ENCODE measurements around the gene UBALD2. TPM values are rescaled to one million over a fixed set of nuclear protein-coding genes. Genes with fewer than 3 reads are reported as not detected.

UBALD2 gene
- total and polyA plus RNA-seq, 2 of the 13 experiments (the other 11 are each of a cell fraction or from before 2014, with no cell fraction given), result 3.3 to 89.7 TPM

GRCh38 chr17:76239538-76240274 lies 25.4 kb upstream of the UBALD2 start (continued):
- TF ChIP-seq ZGPAT (CRISPR knock-in tag; IDR thresholded peaks at IDR 0.05) (peak; percentile 20; the same call in 1 of the 2 replicates), ZNF335 (CRISPR knock-in tag; IDR thresholded peaks at IDR 0.05) (no peak), SUZ12 (IDR thresholded peaks at IDR 0.05; ENCODE audit: low read depth, low read length) (no peak), MTF2 (CRISPR knock-in tag; IDR thresholded peaks at IDR 0.05; ENCODE audit: borderline replicate concordance) (peak; percentile 95; the same call in 1 of the 2 replicates), HOXA7 (CRISPR knock-in tag; IDR thresholded peaks at IDR 0.05) (no peak), TFE3 (CRISPR knock-in tag; IDR thresholded peaks at IDR 0.05) (no peak), SRSF4 (IDR thresholded peaks at IDR 0.05; ENCODE audit: low read depth, low read length, poor library complexity, severe bottlenecking) (no peak), BHLHE40 (IDR thresholded peaks at IDR 0.05; ENCODE audit: low read length) (no peak), DNMT1 (CRISPR knock-in tag; IDR thresholded peaks at IDR 0.05) (no peak), ZNF549 (CRISPR knock-in tag; IDR thresholded peaks at IDR 0.05) (no peak), ZBTB38 (CRISPR knock-in tag; IDR thresholded peaks at IDR 0.05) (peak; percentile 48; the same call in 1 of the 2 replicates), BRD4 (CRISPR knock-in tag; IDR thresholded peaks at IDR 0.05) (no peak), NKX3-1 (CRISPR knock-in tag; IDR thresholded peaks at IDR 0.05) (0 out of 2 replicates have a peak, but pooled peaks have one; percentile 37), ZSCAN22 (CRISPR knock-in tag; IDR thresholded peaks at IDR 0.05) (no peak), ZNF543 (CRISPR knock-in tag; IDR thresholded peaks at IDR 0.05) (no peak), ZSCAN30 (CRISPR knock-in tag; IDR thresholded peaks at IDR 0.05) (no peak), ZNF713 (CRISPR knock-in tag; IDR thresholded peaks at IDR 0.05) (no peak), SALL2 (CRISPR knock-in tag; IDR thresholded peaks at IDR 0.05) (no peak), SP1 (IDR thresholded peaks at IDR 0.05) (no peak), SP1 (CRISPR knock-in tag; IDR thresholded peaks at IDR 0.05) (no peak), ZNF780A (CRISPR knock-in tag; IDR thresholded peaks at IDR 0.05) (no peak)
- TF ChIP-seq, protein P1, sequence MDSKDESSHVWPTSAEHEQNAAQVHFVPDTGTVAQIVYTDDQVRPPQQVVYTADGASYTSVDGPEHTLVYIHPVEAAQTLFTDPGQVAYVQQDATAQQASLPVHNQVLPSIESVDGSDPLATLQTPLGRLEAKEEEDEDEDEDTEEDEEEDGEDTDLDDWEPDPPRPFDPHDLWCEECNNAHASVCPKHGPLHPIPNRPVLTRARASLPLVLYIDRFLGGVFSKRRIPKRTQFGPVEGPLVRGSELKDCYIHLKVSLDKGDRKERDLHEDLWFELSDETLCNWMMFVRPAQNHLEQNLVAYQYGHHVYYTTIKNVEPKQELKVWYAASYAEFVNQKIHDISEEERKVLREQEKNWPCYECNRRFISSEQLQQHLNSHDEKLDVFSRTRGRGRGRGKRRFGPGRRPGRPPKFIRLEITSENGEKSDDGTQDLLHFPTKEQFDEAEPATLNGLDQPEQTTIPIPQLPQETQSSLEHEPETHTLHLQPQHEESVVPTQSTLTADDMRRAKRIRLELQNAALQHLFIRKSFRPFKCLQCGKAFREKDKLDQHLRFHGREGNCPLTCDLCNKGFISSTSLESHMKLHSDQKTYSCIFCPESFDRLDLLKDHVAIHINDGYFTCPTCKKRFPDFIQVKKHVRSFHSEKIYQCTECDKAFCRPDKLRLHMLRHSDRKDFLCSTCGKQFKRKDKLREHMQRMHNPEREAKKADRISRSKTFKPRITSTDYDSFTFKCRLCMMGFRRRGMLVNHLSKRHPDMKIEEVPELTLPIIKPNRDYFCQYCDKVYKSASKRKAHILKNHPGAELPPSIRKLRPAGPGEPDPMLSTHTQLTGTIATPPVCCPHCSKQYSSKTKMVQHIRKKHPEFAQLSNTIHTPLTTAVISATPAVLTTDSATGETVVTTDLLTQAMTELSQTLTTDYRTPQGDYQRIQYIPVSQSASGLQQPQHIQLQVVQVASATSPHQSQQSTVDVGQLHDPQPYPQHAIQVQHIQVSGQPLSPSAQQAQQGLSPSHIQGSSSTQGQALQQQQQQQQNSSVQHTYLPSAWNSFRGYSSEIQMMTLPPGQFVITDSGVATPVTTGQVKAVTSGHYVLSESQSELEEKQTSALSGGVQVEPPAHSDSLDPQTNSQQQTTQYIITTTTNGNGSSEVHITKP (CRISPR knock-in tag; IDR thresholded peaks at IDR 0.05; ENCODE audit: low read depth), result no peak
- TF ChIP-seq, protein P2, sequence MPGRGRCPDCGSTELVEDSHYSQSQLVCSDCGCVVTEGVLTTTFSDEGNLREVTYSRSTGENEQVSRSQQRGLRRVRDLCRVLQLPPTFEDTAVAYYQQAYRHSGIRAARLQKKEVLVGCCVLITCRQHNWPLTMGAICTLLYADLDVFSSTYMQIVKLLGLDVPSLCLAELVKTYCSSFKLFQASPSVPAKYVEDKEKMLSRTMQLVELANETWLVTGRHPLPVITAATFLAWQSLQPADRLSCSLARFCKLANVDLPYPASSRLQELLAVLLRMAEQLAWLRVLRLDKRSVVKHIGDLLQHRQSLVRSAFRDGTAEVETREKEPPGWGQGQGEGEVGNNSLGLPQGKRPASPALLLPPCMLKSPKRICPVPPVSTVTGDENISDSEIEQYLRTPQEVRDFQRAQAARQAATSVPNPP (CRISPR knock-in tag; IDR thresholded peaks at IDR 0.05), result no peak

All from HepG2 (cell line).